DND-41 (cell line): ENCODE results near the gene TTLL9.
"Not testable (repeated sequence)": the region's sequence is repeated elsewhere in the genome, so short reads cannot be mapped to it uniquely, and the experiment has no call there.

Experiments
- ATAC-seq: fragments of 200-7000 bp; cut with Tn5 transposase; 3 replicates; pipeline ENCODE4 v1.9.1; 2021; ENCODE audit warnings: low read depth; ENCODE audit not compliant: insufficient read depth
- DNase-seq: peaks from one replicate; pipeline ENCODE4 v3.0.0-alpha.2; 2020
- H2AFZ ChIP-seq: 2 replicates; pipeline ENCODE4 v1.6.0; 2012; ENCODE audit warnings: low read depth, low read length
- H3K27ac ChIP-seq: 2 replicates; pipeline ENCODE4 v1.5.1; 2012; ENCODE audit warnings: low read length, inconsistent platforms
- H3K27me3 ChIP-seq: fragments of 200-600 bp; sonication (generic); 2 replicates; pipeline ENCODE4 v1.6.0; 2012; ENCODE audit warnings: low read length, mild to moderate bottlenecking, inconsistent platforms; ENCODE audit not compliant: insufficient read depth, poor library complexity
- H3K36me3 ChIP-seq: 2 replicates; pipeline ENCODE4 v1.5.1; 2012; ENCODE audit warnings: low read length, inconsistent platforms; ENCODE audit not compliant: insufficient read depth
- H3K4me1 ChIP-seq: 2 replicates; pipeline ENCODE4 v1.5.1; 2012; ENCODE audit warnings: mild to moderate bottlenecking, low read length; ENCODE audit not compliant: insufficient read depth
- H3K4me2 ChIP-seq: 2 replicates; pipeline ENCODE4 v1.6.0; 2012; ENCODE audit warnings: mild to moderate bottlenecking, moderate library complexity, low read length, inconsistent platforms; ENCODE audit not compliant: insufficient read depth
- H3K4me3 ChIP-seq, 2 experiments: fragments of 200-600 bp in 1 of 2; shearing (Covaris generic) in 1 of 2; 2 replicates each; pipeline ENCODE4 v1.5.1; 2012 to 2016; ENCODE audit warnings: inconsistent platforms in 2 of 2, low read length in 2 of 2, mild to moderate bottlenecking in 2 of 2, low read depth in 1 of 2, moderate library complexity in 1 of 2
- H3K79me2 ChIP-seq: 2 replicates; pipeline ENCODE4 v1.6.0; 2012; ENCODE audit warnings: low read length, inconsistent platforms; ENCODE audit not compliant: insufficient read depth
- H3K9ac ChIP-seq: 2 replicates; pipeline ENCODE4 v1.6.0; 2012; ENCODE audit warnings: low read depth, mild to moderate bottlenecking, inconsistent platforms, low read length, moderate library complexity
- H3K9me3 ChIP-seq: 2 replicates; pipeline ENCODE4 v1.5.1; 2012; ENCODE audit warnings: low read length, moderate library complexity, mild to moderate bottlenecking, inconsistent platforms; ENCODE audit not compliant: insufficient read depth, severe bottlenecking
- H4K20me1 ChIP-seq: 2 replicates; pipeline ENCODE4 v1.6.0; 2012; ENCODE audit warnings: low read length; ENCODE audit not compliant: insufficient read depth
- CTCF ChIP-seq: IDR thresholded peaks from 2 replicates; pipeline ENCODE4 v1.5.1; 2012; ENCODE audit warnings: borderline replicate concordance, low read length, moderate library complexity, mild to moderate bottlenecking; ENCODE audit not compliant: poor library complexity, severe bottlenecking; ENCODE audit errors: extremely low read depth
- EZH2 ChIP-seq: IDR thresholded peaks from 3 replicates; pipeline ENCODE4 v1.6.1; 2012; ENCODE audit warnings: borderline replicate concordance, low read depth, mild to moderate bottlenecking, moderate library complexity, low read length, inconsistent platforms; ENCODE audit not compliant: severe bottlenecking

Gene TTLL9

GRCh38 chr20:31927627-31928159 is 57.3 kb downstream of the TTLL9 start:
- 0 out of 2 replicates have a peak, but pooled peaks cover 7% of the 10 kb centered on the region for H4K20me1 ChIP-seq
- H3K27ac ChIP-seq, result no peak overlapping the region
- no peak overlapping the region for H2AFZ ChIP-seq
- no peaks in the 10 kb centered on the region for H3K4me1 ChIP-seq
- H3K4me2 ChIP-seq, result no peak overlapping the region
- no peak overlapping the region for H3K4me3 ChIP-seq
- peaks cover 2% of the 10 kb centered on the region for H3K27me3 ChIP-seq
- no peaks in the 10 kb centered on the region for H3K79me2 ChIP-seq
- DNase-seq (no peak), ATAC-seq (no peak)
- H3K36me3 ChIP-seq, result no peaks in the 10 kb centered on the region
- TF ChIP-seq CTCF (no peak), EZH2 (no peak)
- no peak overlapping the region for H3K9ac ChIP-seq
- H3K9me3 ChIP-seq, result no peaks in the 10 kb centered on the region

GRCh38 chr20:31929631-31930030 is 59.2 kb downstream of the TTLL9 start:
- not testable (repeated sequence) for ATAC-seq, H3K27me3 ChIP-seq, H3K9me3 ChIP-seq, H4K20me1 ChIP-seq, DNase-seq, H3K4me1 ChIP-seq, H3K4me3 ChIP-seq, H3K4me2 ChIP-seq, H3K9ac ChIP-seq, H3K36me3 ChIP-seq, H3K27ac ChIP-seq, H3K79me2 ChIP-seq, H2AFZ ChIP-seq

GRCh38 chr20:31930779-31931178 is 60.3 kb downstream of the TTLL9 start:
- ATAC-seq (no peak), DNase-seq (no peak)
- no peaks in the 10 kb centered on the region for H3K4me1 ChIP-seq
- H2AFZ ChIP-seq, result no peak overlapping the region
- H3K27ac ChIP-seq, result no peak overlapping the region
- H3K4me3 ChIP-seq, result no peak overlapping the region
- no peak for TF ChIP-seq EZH2
- no peak for TF ChIP-seq CTCF
- no peaks in the 10 kb centered on the region for H3K79me2 ChIP-seq
- no peaks in the 10 kb centered on the region for H3K9me3 ChIP-seq
- H3K9ac ChIP-seq, result no peak overlapping the region
- H3K27me3 ChIP-seq, result peaks cover 2% of the 10 kb centered on the region
- no peaks in the 10 kb centered on the region for H3K36me3 ChIP-seq
- H3K4me2 ChIP-seq, result no peak overlapping the region
- H4K20me1 ChIP-seq, result peaks cover 7% of the 10 kb centered on the region

- Histone ChIP-seq H4K20me1 (peaks cover 7% of the 10 kb centered on the region), H3K4me1 (no peaks in the 10 kb centered on the region), H3K9ac (no peak overlapping the region), H3K4me3 (no peak overlapping the region), H3K4me2 (no peak overlapping the region), H3K27ac (no peak overlapping the region), H3K9me3 (no peaks in the 10 kb centered on the region), H3K36me3 (no peaks in the 10 kb centered on the region), H2AFZ (no peak overlapping the region), H3K27me3 (no peaks in the 10 kb centered on the region), H3K79me2 (no peaks in the 10 kb centered on the region)
- no peak for ATAC-seq
- no peak for TF ChIP-seq EZH2
- TF ChIP-seq CTCF, result no peak
- no peak for DNase-seq
Measured at GRCh38 chr20:31933698-31934097, 63.3 kb downstream of the TTLL9 start.
